Smooth muscle cell (in vitro differentiated cells): ENCODE data around the gene IP6K3. TPM values are rescaled to one million over a fixed set of nuclear protein-coding genes. Genes with fewer than 3 reads are reported as not detected.

Experiments used
- DNase-seq: peaks from one replicate; lab custom pipeline; 2025; ENCODE audit not compliant: unreplicated experiment; lab: John Stamatoyannopoulos, UW
- H2AFZ ChIP-seq: fragments of 200-600 bp; sonication (generic); 2 replicates; pipeline ENCODE4 v1.6.0; 2016; ENCODE audit warnings: antibody characterized with exemption, low read depth, mild to moderate bottlenecking
- H3F3A ChIP-seq: fragments of 200-600 bp; sonication (generic); 2 replicates; pipeline ENCODE4 v1.6.0; 2017; ENCODE audit warnings: antibody characterized with exemption, low read depth
- H3K27ac ChIP-seq: fragments of 200-600 bp; sonication (generic); 2 replicates; pipeline ENCODE4 v1.5.1; 2016; ENCODE audit warnings: low read depth, mild to moderate bottlenecking
- H3K27me3 ChIP-seq: fragments of 200-600 bp; sonication (generic); 2 replicates; pipeline ENCODE4 v1.6.1; 2016; ENCODE audit warnings: low read depth, mild to moderate bottlenecking
- H3K36me3 ChIP-seq: fragments of 200-600 bp; sonication (generic); 2 replicates; pipeline ENCODE4 v1.5.1; 2016; ENCODE audit warnings: low read depth
- H3K4me1 ChIP-seq: fragments of 200-600 bp; sonication (generic); 2 replicates; pipeline ENCODE4 v1.5.1; 2016; ENCODE audit warnings: low read depth
- H3K4me2 ChIP-seq: fragments of 200-600 bp; sonication (generic); 2 replicates; pipeline ENCODE4 v1.6.0; 2016; ENCODE audit warnings: mild to moderate bottlenecking
- H3K4me3 ChIP-seq: fragments of 200-600 bp; sonication (generic); 2 replicates; pipeline ENCODE4 v1.5.1; 2016; ENCODE audit warnings: mild to moderate bottlenecking
- H3K79me2 ChIP-seq: fragments of 200-600 bp; sonication (generic); 2 replicates; pipeline ENCODE4 v1.6.0; 2016; ENCODE audit warnings: low read depth, mild to moderate bottlenecking
- H3K9ac ChIP-seq: fragments of 200-600 bp; sonication (generic); 2 replicates; pipeline ENCODE4 v1.6.0; 2016; ENCODE audit warnings: low read depth
- H3K9me3 ChIP-seq: fragments of 200-600 bp; sonication (generic); replicated peaks from 2 replicates; pipeline ENCODE4 v1.5.1; 2016; ENCODE audit warnings: low read depth
- H4K20me1 ChIP-seq: fragments of 200-600 bp; sonication (generic); 2 replicates; pipeline ENCODE4 v1.6.0; 2016; ENCODE audit warnings: low read depth
- WGBS: methylation state at CpG from one replicate; pipeline ENCODE4 v1.1.7; 2016; ENCODE audit warnings: low lambda C conversion rate; 5-methylcytosine and 5-hydroxymethylcytosine counted together
- polyA plus RNA-seq: library from polyadenylated mRNA; unstranded; fragments of >200 nt; fragmentation: Nextera tagmentation; extraction: Ambion mirVana; gene quantifications from 2 replicates; pipeline ENCODE4 v1.2.1, GENCODE V29; 2016
- total RNA-seq: library from RNA; depleted of rRNA; stranded (reverse); fragments of >200 nt; gene quantifications from 2 replicates; pipeline ENCODE4 v1.2.3, GENCODE V29; 2014
- TF ChIP-seq, protein P1 (sequence below): fragments of 200-600 bp; sonication (generic); IDR thresholded peaks from 2 replicates; pipeline ENCODE4 v1.5.1; 2017; ENCODE audit warnings: borderline replicate concordance, mild to moderate bottlenecking, antibody characterized with exemption; ENCODE audit not compliant: insufficient read depth, poor library complexity, severe bottlenecking

The IP6K3 gene
- total and polyA plus RNA-seq, 2 experiments from 2014 or later = 2.6 to 5.6 TPM

DNA sequence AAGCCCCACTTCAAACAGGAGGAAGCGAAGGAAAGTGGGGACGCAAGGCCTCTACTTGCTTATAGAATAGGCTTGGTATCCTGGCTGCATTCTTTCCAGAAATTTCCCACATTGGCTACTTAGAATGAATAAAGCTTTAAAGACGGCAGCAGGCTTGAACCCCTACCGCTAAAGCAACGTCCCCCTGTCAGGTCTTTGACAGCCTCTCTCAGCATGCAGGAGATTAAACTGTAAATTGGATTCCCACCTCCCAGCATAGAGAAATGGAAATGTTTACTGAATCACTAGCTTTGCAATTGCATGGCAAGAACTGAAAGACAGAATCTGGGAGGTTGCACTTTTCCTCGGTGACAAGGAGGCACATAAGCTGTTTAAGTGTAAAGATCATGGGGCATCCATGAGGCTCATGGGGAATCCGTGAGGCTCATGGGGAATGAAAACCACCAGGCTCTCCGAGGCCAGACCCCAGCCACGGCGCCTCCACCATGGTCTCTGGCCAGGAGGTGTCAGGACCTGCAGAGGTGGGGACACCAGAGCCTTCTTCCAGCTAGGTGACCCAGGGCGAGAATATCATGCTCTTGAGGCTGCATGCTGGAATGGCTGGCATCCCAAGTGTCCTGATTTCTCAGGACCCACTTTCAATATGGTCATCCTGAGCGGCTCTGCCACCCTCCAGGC lies 31.9 kb upstream of the IP6K3 start:
- Histone ChIP-seq H3K27ac (no peak overlapping the region), H3F3A (peaks cover 10% of the 10 kb centered on the region), H2AFZ (no peak overlapping the region), H3K4me3 (no peak overlapping the region), H3K9ac (no peak overlapping the region), H3K4me1 (peaks cover 27% of the 10 kb centered on the region), H3K79me2 (no peaks in the 10 kb centered on the region), H3K36me3 (peaks cover 19% of the 10 kb centered on the region), H3K9me3 (no peaks in the 10 kb centered on the region), H3K4me2 (no peak overlapping the region), H3K27me3 (no peaks in the 10 kb centered on the region), H4K20me1 (peaks cover 37% of the 10 kb centered on the region)
- TF ChIP-seq, protein P1, sequence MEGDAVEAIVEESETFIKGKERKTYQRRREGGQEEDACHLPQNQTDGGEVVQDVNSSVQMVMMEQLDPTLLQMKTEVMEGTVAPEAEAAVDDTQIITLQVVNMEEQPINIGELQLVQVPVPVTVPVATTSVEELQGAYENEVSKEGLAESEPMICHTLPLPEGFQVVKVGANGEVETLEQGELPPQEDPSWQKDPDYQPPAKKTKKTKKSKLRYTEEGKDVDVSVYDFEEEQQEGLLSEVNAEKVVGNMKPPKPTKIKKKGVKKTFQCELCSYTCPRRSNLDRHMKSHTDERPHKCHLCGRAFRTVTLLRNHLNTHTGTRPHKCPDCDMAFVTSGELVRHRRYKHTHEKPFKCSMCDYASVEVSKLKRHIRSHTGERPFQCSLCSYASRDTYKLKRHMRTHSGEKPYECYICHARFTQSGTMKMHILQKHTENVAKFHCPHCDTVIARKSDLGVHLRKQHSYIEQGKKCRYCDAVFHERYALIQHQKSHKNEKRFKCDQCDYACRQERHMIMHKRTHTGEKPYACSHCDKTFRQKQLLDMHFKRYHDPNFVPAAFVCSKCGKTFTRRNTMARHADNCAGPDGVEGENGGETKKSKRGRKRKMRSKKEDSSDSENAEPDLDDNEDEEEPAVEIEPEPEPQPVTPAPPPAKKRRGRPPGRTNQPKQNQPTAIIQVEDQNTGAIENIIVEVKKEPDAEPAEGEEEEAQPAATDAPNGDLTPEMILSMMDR = no peak
- no peak for DNase-seq
- WGBS = 91% methylated on average over 12 of the region's 12 CpGs

DNA sequence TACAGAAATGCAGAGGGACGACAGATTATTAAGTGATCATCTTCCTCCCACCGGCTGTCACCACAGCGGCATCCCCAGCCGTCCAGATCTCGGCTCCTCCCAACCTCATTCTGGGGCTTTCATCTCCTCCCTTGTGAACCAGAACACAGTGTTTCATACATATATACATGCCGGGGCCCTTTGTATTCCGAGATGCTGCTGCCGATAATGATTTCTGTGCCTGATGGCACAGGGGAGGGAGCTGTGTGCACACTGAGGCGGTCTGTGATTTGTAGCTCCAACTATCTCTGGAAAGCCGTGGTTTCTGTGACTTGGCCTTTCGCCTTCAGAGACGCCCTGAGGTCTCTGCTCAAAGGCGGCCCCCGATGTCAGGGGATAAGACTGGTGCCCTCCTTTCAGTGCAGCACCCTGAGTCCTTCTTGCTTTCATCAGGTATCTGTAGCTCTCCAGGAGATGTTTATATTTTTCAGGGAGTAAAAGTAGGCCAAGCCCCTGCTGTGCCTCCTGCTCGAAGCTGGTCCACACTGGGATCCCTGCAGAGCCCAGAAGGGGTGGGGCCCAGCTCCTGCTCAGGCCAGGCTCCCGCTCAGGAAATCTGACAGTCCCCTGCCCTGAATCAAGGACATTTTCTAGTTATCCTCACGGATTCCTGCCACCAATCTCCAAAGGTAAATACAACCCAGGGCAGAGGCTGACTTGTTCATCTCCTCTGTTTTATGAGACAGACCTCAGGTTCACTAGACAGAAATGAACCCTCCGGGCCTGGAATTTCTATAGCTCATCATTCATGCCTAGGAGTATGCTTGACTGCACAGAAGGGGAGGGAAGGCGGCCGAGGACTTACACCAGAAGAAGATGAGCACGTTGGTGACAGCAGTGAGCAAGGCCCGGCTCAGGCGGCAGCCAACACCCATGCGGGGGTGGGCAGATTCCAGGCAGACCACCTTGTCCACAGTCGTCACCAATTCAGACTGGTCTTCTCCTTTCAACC lies 31.0 kb upstream of the IP6K3 start:
- Histone ChIP-seq H3K9me3 (no peaks in the 10 kb centered on the region), H3K4me3 (no peak overlapping the region), H3K9ac (no peak overlapping the region), H4K20me1 (peaks cover 36% of the 10 kb centered on the region), H3K4me1 (peaks cover 27% of the 10 kb centered on the region), H3K27ac (no peak overlapping the region), H3K27me3 (no peaks in the 10 kb centered on the region), H3K36me3 (peaks cover 19% of the 10 kb centered on the region), H3K79me2 (no peaks in the 10 kb centered on the region), H3K4me2 (no peak overlapping the region), H3F3A (peaks cover 11% of the 10 kb centered on the region), H2AFZ (no peak overlapping the region)
- WGBS = 97% methylated on average over 25 of the region's 25 CpGs
- TF ChIP-seq, protein P1 = no peak
- DNase-seq = no peak

DNA sequence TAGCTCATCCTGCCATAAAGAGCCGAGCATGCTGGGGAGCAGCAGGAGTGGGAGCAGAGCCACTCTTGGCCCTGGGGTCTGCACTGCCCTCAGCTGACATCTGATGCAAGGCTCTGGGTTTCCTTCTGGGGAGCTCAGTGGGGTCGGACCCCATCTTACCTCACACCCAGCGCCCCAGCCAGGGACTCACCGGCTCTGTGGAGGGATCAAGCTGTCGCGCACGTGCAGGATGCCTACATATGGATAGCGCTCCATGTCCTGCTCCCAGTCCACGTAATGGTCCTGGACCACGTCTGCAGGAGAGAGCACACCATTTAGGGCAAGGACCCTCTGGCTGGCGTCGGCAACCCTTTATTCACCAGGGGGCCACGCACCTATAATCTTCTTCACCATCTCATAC lies 30.1 kb upstream of the IP6K3 start:
- Histone ChIP-seq H2AFZ (no peak overlapping the region), H3K27me3 (no peaks in the 10 kb centered on the region), H4K20me1 (peaks cover 31% of the 10 kb centered on the region), H3K9me3 (no peaks in the 10 kb centered on the region), H3K36me3 (peaks cover 19% of the 10 kb centered on the region), H3K27ac (no peak overlapping the region), H3K9ac (no peak overlapping the region), H3K79me2 (no peaks in the 10 kb centered on the region), H3K4me1 (peaks cover 29% of the 10 kb centered on the region), H3K4me3 (no peak overlapping the region), H3F3A (peaks cover 11% of the 10 kb centered on the region), H3K4me2 (no peak overlapping the region)
- 82% methylated on average over 13 of the region's 13 CpGs for WGBS
- TF ChIP-seq, protein P1 = no peak
- no peak for DNase-seq
